AG20443 (cell line): Measurements from ENCODE around the gene RETREG1.
"Not testable (repeated sequence)": the region's sequence is repeated elsewhere in the genome, so short reads cannot be mapped to it uniquely, and the experiment has no call there.

Source experiments
- DNase-seq: peaks from one replicate; pipeline ENCODE4 v3.0.0; 2012; ENCODE audit warnings: low spot score, mixed read lengths

The RETREG1 gene

DNA sequence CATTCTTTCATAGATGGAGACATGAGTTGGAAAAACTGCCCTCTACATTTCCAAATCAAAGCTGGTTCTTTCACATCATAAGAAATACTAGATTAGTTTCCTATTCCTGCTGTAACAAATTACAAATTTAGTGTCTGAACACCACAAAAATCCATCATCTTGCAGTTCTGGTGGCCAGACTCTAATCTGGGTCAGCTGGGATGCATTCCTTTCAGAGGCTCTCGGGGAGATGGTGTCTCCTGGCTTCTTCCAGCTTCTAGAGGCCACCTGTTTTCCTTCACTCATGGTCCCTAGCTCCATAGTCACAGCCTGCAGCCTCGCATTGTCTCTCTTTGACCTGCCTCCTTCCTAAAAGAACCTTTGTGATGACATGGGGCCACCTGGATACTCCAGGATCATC, 65.2 kb downstream of the RETREG1 start:
- no peak for DNase-seq

DNA sequence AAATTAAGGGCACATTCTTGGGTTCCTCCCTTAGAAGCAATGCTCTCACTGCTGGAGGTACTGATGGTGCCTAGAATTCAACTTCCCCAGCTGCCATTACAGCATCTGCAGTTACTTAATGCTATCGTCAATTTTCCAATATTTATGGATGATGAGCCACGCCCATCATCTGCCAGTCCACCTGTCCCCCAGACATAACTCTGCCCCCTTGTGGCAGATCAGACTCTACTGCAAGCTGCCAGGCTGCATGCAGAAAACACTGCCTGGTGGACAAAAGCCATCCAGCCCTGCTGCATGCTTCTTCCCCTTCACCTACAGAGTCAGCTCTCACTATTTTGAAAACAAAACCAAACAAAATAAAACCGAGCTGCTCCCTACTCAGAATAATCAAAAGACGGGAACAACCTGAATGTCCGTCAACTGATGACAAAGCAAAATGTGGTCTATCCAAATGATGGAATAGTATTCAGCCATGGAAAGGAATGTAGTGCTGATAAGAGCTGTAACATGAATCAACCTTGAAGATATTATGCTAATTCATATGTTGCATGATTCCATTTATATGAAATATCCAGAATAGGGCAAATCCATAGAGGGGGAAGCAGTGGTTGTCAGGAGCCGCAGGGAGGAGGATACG, 66.4 kb downstream of the RETREG1 start:
- DNase-seq = peak; percentile 68

DNA sequence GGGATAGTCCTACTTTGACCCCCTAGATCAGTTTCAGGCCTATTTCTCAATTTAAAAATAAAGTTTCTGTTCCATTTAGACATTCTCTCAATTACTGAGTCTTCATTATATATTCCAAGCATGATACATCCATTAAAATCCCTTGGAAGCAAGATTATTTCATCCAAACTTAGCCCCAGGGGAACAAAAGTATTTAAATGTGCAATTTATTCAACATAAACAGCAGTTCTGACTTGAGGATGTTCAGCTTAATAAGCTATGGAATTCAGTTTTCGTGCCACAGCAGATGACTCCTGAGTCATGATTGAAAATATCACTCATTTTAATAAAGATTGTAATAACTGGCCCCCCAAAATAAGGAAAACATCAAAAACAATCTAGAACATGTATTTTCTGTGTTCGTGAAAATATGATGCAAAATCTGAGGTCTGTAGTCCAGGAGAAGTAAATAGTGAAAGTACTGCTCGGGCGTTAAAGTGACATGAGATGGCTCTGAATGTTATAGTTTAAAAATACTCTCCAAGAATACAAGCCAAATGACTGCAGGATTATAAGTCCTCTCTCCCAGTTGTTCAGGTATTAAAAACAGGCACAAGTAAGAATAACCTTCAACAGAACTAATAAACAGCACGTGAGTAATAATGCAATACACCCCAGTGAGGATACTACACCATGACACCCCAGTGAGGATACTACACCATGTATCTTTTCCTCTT, 67.1 kb downstream of the RETREG1 start:
- no peak for DNase-seq

DNA sequence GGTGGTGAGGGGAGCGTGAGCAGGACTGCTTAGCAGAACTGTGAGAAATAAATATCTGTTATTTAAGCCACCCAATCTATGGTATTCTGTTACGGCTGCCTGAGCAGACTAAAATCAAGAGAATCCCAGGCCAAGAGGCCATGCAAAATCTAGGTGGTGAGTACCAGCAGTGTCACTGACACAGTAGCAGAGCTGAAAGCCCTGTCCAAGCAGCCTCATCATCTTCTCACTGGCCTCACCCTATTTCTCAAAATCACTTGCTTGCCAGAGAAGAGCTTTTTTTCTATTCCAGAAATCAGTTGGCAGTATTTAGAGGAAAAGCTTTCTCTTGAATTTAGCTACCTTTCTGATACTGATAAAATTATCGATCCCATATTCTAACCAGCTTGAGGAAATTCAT, 68.0 kb downstream of the RETREG1 start:
- no peak for DNase-seq

DNA sequence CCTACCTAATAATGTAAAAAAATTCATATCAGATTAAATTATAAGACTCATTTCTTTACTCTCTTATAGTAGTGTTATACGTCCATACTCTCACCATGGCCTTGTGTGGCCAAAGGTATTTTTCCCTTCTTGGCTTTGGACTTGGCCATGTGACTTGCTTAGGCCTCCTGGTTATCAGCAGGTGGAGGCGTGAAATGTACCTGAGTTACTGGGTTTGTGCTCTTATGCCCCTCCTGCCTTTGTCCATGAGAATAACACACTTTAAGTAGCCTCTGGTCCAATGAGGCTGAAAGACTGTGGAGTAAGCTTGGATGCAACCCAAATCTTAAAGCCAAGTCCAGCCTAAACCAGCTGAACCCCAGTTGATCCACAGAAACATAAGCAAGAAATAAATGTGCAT, 68.7 kb downstream of the RETREG1 start:
- no peak for DNase-seq

DNA sequence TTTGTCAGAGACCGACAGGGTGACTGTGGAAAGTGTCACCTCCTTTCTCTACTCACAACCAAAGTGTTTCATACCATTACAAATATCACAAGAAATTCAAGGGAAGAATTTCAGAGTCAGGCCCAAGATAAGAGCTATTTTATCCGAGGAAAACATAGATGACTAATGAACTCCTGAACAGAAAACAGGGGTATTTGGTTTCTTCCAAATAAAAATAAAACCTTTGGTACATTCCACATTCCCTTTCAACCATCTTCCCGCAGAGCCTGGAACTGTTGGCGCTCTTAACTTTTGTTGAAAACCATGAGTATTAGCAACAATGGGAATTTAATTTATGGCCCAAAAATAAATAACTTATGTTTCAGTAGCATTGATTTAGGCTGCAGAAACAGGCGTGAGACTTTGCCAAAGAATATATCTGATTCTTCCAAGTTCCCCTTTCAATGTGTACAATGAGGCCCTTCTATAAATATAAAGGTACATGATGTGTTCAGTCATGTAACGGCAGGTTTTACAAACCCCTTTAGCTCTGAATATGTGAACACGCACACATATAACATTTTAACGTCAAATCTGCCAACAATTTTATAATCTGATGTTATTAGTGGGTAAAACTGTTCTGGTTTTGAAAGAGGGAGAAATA, 69.5 kb downstream of the RETREG1 start:
- DNase-seq = no peak

DNA sequence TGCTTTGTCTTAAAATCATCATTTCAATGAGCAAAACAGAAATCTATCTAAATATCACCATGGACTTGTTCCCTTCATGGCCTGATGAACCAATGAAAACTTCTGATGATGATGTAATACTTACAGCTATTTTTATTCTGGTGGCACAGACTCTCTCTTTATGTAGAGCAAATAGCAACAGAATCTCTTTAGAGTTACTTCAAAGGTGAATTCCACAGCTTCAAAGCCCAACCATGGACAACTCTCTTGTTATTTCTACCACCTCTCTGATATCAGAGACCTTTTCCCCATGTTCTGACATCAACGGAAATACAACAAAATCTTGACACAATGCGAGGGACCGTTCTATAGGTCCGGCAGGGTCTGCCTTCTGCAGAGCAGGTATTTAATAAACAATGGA, 70.1 kb downstream of the RETREG1 start:
- DNase-seq = no peak

DNA sequence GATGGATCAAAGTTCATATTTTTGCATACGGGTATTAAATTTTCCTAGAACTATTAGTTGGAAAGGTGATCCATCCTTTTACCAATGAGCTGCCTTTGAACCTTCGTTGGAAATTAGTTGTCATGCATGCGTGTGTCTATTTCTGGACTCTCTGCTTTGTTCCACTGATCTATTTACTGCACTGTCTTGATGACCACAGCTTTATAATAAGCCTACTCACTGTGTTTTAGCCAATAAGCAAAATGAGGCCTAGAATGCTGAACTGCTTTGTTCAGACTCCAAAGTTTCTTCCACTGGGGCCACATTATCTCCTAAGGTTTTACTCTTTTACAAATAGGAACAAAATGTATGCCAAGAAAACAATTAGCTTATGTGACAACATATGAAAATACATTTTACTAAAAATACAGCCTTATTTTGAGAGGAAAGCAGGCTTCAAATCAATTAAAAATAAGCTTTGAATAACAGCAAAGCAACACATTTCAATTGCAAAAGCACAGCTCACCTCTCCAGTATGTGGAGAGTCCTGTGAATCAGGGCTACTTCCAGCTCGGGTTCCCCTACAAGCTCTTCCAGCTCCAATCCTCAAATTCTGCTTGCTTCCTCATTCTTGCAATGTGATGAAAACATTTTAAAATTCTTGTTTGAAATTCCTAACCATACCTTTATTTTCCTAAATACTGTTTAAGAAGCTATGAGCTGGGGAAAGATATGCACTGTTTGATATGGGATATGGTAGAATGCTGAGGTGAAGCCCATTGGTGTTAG, 72.0 kb downstream of the RETREG1 start:
- DNase-seq = peak; percentile 41

DNA sequence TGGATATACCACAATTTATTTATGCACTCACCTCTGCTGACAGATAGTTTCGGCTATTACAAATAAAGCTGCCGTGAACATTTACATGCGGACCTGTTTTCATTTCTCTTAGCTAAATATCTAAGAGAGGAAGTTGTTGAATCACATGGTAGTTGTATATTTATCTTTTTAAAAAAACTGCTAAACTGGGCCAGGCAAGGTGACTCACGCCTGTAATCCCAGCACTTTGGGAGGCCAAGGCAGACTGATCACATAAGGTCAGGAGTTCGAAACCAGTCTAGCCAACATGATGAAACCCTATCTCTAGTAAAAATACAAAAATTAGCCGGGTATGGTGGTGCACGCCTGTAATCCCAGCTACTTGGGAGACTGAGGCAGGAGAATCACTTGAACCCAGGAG, 73.6 kb downstream of the RETREG1 start:
- DNase-seq = not testable (repeated sequence)

DNA sequence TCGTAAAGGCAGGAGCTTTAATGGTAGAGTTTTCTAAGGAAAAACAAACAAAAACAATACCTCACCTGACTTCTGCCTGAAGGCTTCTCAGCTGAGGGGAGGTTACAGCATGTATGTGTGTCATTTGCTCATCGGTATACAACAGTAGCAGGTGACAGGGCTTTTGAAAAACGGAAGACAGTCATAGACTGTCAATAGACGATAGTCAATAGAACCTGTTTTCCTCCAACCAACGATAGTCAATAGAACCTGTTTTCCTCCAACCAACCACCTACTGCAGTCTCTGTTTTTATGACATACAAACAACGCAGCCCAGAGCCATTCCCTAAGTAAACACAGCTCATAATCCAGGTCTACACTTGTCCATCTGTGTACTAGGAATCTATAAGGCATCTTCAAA, 74.6 kb downstream of the RETREG1 start:
- DNase-seq = no peak

DNA sequence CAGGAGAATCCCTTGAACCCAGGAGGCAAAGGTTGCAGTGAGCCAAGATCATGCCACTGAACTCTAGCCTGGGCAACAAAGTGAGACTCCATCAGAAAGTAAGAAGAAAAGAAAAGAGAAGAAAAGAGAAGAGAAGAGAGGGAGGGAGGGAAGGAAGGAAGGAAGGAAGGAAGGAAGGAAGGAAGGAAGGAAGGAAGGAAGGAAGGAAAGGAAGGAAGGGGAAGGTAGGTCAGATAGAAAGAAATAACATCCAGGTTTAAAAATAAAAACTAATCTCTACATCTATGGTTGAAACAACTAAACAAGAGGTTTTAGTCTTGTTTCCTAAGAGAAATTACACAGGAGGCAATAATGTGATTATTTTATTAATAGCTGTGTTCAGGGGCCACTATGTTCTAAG, 75.2 kb downstream of the RETREG1 start:
- not testable (repeated sequence) for DNase-seq

DNA sequence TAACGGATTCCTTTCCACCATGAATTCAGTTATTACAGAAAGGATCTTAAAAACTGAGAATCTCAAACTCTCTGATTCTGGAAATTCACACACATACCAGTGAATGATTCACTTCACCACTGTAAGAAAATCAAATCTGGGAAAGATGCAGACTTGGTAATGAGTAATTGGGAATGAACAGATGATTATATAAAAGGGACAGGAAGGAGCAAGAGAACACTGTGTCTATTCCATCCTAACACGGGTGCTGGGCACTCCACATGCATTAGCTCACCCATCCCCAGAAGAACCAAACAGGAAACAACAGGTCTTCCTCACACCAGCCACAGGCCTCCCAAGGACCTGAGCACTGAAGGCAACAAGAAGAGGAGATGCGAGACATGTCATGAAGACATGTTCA, 76.4 kb downstream of the RETREG1 start:
- peak; percentile 83 for DNase-seq

DNA sequence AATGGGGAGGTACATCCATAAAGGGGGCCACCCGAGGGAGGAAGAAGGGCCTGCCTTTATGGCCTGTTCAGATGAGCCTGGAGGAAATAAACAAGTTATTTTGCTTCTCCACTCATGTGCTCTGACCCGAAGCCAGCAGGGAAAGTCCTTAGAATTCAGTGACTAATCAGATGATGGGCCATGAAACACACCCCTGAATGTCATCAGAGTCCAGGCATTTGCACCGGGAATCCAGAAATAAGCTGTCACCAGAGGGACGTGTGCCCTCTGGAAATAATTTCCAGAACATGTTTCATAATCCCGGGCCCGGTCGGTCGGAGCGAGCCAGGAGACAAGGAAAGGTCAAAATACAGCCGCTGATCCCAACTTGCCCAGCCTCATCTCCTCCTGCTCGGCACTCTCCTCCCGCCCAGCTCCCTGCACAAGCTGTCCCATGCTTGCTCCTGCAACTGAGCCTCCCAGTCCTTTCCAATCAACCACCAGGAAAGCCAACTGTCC, 77.6 kb downstream of the RETREG1 start:
- DNase-seq = peak; percentile 94

DNA sequence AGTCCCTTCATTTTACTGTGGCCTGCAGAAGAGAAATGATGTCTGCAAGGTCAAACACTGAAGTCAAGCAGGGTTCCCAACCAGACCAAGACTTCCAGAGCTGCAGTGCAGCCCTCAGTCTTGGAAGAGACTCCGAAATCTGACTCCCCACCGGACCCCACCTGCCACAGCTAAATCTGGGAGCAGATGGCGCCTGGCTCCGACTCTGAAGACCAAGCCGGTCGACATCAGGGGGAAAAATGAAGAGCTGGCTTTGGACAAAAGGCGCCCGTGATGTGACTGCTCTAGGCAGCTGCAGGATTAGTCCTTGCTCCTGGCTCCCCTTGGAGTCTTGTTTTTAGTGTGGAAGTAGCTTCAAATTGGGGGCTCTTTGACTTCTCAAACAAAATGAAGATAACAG, 78.8 kb downstream of the RETREG1 start:
- no peak for DNase-seq

DNA sequence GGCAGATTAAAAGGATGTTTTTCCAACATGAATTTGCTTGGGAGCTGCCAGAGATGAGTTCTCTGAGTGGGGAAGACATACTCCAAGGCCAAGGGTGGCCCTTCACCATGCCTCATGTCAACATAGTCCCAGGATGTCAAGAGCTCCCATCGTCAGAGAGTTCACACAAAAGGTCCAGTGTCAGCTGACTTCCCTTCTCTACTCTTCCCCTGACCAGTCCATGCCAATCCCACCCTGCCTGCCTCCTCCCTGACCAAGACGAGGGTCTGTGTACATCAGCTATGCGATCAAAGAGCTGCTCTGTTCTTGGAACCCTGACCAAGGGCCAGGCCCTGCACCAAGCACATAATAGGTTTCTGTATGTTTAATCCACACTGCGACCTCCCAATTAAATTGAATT, 80.0 kb downstream of the RETREG1 start:
- no peak for DNase-seq

DNA sequence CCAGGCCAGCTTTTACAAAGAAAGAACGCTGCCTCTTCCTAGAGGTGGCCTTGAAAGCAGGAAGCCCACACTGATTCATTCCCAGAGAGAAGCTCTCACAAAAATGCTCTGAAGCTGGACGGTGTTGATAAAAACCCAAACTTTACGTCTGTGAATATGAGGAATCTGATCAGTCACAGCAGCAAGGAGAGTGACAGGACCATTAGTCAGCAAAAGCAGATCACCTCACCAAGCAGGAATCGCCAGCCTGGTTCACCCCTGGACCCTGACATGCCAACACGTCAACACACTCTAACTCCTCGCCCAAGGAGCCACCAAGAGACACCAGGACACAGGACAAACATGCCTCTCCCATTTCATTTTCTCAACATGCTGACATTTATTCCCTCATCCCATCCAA, 80.6 kb downstream of the RETREG1 start:
- DNase-seq = peak; percentile 18

DNA sequence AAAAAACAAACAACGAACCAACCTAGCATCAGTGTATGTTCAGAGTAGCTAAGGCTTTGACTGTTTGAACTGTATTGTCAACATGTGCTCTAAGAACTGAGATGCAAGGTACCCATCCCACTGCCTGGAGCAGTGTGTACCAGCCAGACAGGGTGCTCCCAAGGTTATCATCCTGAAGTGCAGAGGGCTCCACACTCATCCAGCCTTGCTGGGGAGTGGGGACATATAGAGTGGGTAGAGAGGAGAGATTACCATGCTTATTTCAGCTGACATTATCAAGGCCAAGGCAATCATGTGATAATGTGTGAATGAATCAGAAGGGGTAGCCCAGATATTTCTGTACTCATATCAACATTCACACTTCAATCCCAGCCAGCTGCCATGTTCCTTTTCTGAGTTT, 82.5 kb downstream of the RETREG1 start:
- DNase-seq = no peak

DNA sequence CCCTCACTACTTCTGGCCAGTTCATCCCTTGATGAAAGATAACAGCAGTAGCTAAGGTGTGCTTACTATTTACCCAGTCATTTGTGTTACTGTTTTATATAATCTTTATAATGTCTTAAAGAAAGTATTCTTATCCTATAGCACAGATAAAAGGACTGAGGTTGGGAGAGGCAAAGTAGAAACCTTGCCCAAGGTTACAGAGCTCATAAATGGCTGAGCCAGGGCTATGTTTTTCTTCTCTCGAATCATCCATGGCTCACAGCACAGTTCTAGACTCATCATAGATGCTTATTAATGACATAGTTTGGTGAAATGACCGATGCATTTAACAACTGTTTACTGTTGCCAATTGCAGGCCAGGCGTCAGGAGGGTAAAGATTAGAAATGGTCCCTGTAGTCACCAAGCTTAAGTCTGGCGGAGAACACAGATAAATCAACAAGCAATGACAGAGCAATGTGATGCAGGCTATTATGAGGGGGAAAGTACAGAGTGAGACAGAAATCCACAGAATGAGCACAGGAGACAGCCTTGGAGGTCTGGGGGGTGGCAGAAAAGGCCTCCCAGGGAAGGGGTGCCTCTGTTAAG, 85.6 kb downstream of the RETREG1 start:
- DNase-seq = no peak

DNA sequence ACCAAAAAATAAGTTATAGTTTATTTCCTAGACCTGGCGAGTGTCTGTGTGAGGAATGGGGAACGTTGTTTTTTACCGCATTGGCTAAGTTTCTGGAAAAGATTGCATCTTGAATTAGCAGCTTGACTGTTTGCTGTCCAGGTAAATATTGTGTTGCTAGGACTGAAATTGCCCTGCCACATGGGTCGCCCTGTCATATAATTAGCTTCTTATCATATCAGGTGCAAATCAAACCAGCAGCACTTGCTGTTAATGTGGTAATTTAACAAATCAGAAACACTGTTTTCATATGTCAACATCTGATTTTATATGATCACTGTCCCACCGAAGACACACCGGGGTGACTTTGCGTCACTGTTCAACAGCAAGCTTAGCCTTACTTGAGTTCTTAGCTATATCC, 87.5 kb downstream of the RETREG1 start:
- DNase-seq = no peak

DNA sequence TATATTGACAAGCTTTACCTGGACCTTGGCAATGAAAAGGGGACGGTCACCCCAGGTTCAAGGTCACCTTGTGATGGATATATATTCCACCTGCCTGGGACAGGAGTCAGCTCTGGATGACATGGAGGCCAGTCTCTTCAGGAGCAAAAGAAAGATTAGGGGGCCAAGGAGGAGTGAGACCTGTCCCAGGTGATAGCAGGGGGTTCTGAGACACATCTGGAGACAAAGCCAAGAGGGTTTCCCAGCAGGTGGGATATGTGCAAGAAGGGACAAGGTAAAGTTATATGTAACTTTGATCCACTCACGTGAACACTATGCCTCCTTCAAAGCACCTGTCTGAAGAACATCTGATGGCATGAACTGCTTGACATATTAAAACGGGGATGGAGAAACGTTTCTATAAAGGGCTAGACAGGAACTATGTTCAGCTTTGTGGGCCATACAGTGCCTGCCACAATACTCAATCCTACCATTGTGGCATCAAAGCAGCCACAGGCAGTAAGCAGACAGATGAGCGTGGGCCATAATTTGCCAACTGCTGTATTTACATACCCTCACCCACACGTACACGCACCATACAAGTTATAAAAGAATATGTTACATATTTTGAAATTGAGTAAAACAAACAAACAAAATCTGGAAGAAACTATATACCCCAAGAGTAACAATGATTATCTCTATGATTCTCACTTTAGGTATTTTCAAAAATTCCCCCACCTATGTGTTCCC, 88.3 kb downstream of the RETREG1 start:
- no peak for DNase-seq

DNA sequence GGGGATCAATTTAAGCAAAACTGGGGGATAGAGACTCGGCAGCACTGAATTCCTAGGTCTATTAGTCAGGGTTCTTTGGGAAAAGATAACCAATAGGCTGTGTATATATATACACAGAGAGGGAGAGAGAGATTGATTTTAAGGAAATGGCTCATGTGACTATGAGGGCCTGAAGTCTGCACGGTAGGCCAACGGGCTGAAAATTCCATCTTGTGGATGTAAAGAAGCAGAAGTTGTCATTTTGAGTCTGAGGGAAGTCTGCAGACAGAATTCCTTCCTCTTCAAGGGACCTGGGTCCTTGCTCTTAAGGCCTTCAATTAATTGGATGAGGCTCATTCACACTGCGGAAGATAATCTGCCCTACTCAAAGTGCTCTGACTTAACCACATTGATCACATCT, 91.1 kb downstream of the RETREG1 start:
- DNase-seq = no peak

DNA sequence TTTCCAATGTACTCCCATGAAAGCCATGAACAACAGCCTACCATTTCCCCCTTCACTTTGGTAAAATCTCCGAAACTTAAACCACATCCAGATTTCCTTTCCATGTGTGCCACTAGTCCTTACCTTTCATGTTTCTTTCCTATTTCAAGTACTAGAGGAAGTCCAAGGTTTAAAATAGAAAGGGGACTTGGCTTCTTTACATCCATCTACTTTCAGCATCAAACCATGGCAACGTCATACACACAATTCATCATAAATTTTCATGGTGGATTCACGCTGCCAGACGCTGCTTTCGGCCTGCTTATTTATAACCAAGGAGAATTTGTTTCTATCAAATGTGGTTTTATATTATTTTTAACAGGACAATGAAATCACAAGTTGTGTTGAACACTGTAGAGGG, 92.5 kb downstream of the RETREG1 start:
- no peak for DNase-seq
